ENCODE results near the gene HS3ST3A1.
A peak's percentile ranks its signal among the peaks of the same experiment; 100 is the strongest.
"Not testable (repeated sequence)": the region's sequence is repeated elsewhere in the genome, so short reads cannot be mapped to it uniquely, and the experiment has no call there.

Gene HS3ST3A1

DNA sequence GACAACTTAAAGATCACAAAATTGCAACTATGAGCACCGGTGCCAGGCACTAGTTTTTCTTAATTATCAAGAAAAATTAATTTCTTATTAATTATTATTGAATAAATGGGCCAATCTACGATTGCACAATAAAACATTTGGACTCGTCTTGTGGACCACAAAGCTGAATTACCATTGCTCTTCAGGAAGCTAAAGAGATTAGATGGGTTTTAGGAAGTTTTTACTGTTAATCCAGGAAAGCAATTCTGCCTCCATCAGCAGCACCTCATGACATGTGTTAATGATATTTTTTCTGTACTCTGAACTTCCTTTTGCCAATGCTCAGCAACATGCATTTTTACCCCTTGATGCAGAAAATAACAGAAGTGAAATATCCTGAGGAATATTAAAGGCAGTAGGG is 37.9 kb downstream of the HS3ST3A1 start:
- DNase-seq: no peak
- Mint-ChIP-seq H3K4me3 (no peak overlapping the region), H3K9me3 (no peaks in the 10 kb centered on the region), H3K4me1 (peaks cover 5% of the 10 kb centered on the region), H3K27me3 (no peaks in the 10 kb centered on the region), H3K27ac (no peak overlapping the region)
- ATAC-seq: no peak

DNA sequence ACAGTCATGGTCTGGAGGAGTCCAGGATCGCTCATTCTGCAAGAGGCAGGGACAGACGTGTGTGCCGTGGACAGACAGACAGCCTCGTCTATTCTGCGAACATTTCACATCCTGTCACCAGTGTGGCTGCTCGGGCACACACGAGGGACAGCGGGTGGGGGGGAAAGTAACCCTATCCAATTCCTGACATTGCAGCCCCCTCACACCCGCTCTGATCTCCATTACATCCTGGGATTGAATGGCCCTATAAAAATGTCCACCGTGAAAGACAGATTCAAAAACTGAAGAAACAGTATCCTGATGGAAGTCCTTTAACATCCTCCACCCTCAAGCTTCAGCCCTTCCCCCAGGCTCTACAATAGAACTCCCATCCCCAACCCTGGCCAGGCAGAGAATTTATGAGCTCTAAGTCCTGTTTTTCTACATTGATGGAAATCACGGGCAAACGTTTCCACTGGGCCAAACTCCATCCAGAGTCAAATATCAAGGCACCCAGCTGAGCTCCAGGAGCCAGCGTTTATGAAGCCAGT is 39.4 kb downstream of the HS3ST3A1 start:
- ATAC-seq (no peak), DNase-seq (no peak)
- H3K9me3 Mint-ChIP-seq: no peaks in the 10 kb centered on the region
- peaks cover 5% of the 10 kb centered on the region for H3K4me1 Mint-ChIP-seq
- H3K4me3 Mint-ChIP-seq: no peak overlapping the region
- no peaks in the 10 kb centered on the region for H3K27me3 Mint-ChIP-seq
- H3K27ac Mint-ChIP-seq: peak overlapping the region in 1 of 2 donors; percentile 33

- Mint-ChIP-seq H3K4me1 (peaks cover 5% of the 10 kb centered on the region), H3K4me3 (no peak overlapping the region), H3K27me3 (no peaks in the 10 kb centered on the region), H3K9me3 (no peaks in the 10 kb centered on the region), H3K27ac (no peak overlapping the region)
- DNase-seq (no peak), ATAC-seq (no peak)
Measured at GRCh38 chr17:13561606-13562270, 40.0 kb downstream of the HS3ST3A1 start.

DNA sequence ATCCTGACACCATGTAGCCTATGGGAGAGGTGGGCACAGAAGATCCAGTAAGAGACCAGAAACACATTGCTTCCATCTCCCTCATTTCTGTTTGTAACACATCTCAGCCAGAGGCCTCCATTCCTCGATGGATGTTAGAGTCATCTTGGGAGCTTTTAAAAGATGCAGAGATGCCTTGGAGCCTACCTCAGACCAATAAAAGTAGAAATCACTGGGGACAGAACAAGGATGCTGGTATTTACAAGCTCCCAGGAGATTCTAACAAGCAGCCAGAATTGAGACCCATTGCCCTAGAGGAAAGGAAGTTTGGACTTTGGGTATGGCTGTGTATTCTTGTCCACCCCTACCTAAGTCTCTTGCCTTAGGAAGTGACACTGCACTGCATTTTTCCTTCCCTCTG is 40.8 kb downstream of the HS3ST3A1 start:
- H3K27ac Mint-ChIP-seq: no peak overlapping the region

GRCh38 chr17:13558588-13558987 is 43.1 kb downstream of the HS3ST3A1 start:
- Mint-ChIP-seq H3K4me1 (no peaks in the 10 kb centered on the region), H3K9me3 (no peaks in the 10 kb centered on the region), H3K27ac (no peak overlapping the region), H3K27me3 (peaks cover 7% of the 10 kb centered on the region), H3K4me3 (no peak overlapping the region)
- no peak for DNase-seq
- ATAC-seq: no peak

More for the DNA sequence above, 40.8 kb downstream of the HS3ST3A1 start:
- no peaks in the 10 kb centered on the region for H3K27me3 Mint-ChIP-seq
- no peak for ATAC-seq
- no peaks in the 10 kb centered on the region for H3K4me1 Mint-ChIP-seq
- no peak for DNase-seq
- H3K4me3 Mint-ChIP-seq: no peak overlapping the region
- no peaks in the 10 kb centered on the region for H3K9me3 Mint-ChIP-seq

DNA sequence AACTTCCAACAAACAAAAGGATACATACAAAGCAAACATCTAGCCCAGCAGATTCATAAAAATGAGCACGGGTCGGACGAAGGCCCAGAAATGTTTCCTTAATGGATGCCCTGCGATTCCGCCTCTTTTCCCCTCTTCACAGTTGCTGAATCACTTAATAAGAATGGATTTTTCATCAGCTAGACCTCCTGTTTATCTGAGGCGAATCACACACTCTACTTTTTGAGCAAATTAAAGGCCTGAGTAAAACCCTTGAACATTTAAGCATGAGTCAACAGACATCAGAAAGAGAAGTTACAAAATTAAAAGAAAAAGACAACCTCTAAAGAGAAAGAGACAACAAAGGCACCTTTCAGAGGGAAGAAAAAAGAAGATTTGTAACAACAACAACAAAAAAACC is 44.7 kb downstream of the HS3ST3A1 start:
- Mint-ChIP-seq H3K27me3 (peaks cover 7% of the 10 kb centered on the region), H3K4me1 (no peaks in the 10 kb centered on the region), H3K9me3 (no peaks in the 10 kb centered on the region), H3K27ac (no peak overlapping the region), H3K4me3 (no peak overlapping the region)
- ATAC-seq: no peak
- no peak for DNase-seq

DNA sequence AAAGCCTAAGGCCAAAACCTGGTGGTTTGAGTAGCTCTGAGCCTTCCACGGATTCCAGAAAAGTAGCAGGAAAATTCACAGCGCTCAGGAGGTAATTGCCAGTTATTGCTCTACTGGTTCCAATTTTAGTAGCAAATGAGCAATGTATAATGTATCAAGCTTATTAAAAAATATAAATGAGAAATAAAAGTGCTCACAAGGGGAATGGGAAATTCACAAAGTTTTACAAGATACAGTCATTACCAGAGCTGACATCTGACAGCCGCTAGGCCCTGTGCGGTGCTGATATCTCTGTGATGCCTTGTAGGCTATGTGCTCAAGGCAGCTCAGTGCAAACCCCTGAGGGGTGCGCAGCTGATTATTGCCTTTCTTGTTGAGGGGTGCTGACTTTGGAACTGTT is 47.5 kb downstream of the HS3ST3A1 start:
- Mint-ChIP-seq H3K27ac (no peak overlapping the region), H3K9me3 (peaks cover 7 to 10% of the 10 kb centered on the region in 2 donors), H3K27me3 (peaks cover 19% of the 10 kb centered on the region), H3K4me3 (no peak overlapping the region), H3K4me1 (no peaks in the 10 kb centered on the region)
- DNase-seq: no peak
- ATAC-seq: no peak

DNA sequence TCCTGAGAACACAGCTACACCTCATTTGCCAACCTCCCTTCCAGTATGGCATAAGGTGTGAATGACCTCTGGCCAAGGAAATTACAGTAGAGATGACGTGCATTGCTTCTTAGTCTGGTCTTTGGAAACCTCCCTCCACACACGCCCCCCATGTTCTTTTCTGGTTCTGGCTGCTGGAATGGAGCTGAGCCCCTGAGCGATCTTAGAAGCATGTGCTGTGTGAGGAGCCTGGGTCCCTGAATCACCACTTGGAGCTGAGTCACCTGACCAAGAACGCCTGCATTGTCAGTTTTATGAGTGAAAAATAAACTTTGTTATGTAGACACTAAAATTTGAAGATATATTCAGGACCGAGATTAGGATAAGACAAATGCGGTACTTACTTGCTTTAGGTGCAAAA is 51.4 kb downstream of the HS3ST3A1 start:
- Mint-ChIP-seq H3K27me3 (peaks cover 34% of the 10 kb centered on the region), H3K9me3 (peaks cover 10 to 15% of the 10 kb centered on the region in 2 donors), H3K4me3 (no peak overlapping the region), H3K4me1 (no peaks in the 10 kb centered on the region), H3K27ac (no peak overlapping the region)
- no peak for DNase-seq
- no peak for ATAC-seq

DNA sequence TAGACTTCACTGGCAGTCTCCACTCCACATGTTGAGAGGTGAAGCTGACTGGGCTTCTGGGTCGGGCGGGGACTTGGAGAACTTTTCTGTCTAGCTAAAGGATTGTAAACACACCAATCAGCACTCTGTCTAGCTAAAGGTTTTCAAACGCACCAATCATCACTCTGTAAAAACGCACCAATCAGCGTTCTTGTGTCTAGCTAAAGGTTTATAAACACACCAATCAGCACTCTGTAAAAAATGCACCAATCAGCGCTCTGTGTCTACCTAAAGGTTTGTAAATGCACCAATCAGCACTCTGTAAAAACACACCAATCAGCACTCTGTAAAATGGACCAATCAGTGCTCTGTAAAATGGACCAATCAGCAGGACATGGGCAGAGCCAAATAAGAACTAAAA is 53.2 kb downstream of the HS3ST3A1 start:
- not testable (repeated sequence) for DNase-seq, H3K4me1 Mint-ChIP-seq, H3K27ac Mint-ChIP-seq, ATAC-seq, H3K4me3 Mint-ChIP-seq
- peaks cover 31% of the 10 kb centered on the region for H3K27me3 Mint-ChIP-seq
- peaks cover 10 to 15% of the 10 kb centered on the region in 2 donors for H3K9me3 Mint-ChIP-seq

- H3K27ac Mint-ChIP-seq: no peak overlapping the region
- no peak overlapping the region for H3K4me3 Mint-ChIP-seq
- H3K4me1 Mint-ChIP-seq: no peaks in the 10 kb centered on the region
- peaks cover 36% of the 10 kb centered on the region for H3K27me3 Mint-ChIP-seq
- ATAC-seq (no peak), DNase-seq (no peak)
- H3K9me3 Mint-ChIP-seq: peaks cover 10 to 15% of the 10 kb centered on the region in 2 donors
Measured at GRCh38 chr17:13546851-13547250, 54.9 kb downstream of the HS3ST3A1 start.

DNA sequence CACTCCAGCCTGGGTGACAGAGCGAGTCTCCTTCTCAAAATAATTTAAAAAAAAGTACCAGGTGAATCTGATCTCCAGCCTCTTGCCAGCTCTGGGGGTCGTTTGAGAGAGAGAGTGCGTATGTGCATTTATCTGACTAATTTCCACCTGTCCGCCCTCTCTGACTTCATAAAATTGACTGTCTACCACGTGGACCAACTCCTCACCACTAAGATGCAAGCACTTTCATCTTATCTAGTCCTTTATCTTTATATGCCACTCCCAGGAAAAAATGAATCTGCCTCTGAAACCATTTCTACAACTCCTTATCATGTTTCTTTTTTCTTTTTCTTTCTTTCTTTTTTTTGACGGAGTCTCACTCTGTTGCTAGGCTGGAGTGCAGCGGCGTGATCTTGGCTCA is 55.8 kb downstream of the HS3ST3A1 start:
- H3K4me3 Mint-ChIP-seq: no peak overlapping the region
- no peak for ATAC-seq
- H3K27ac Mint-ChIP-seq: peak overlapping the region in 1 of 2 donors; percentile 5
- no peak for DNase-seq
- peaks cover 42% of the 10 kb centered on the region for H3K27me3 Mint-ChIP-seq
- no peaks in the 10 kb centered on the region for H3K4me1 Mint-ChIP-seq
- H3K9me3 Mint-ChIP-seq: peaks cover 10 to 15% of the 10 kb centered on the region in 2 donors

GRCh38 chr17:13544765-13545164 is 57.0 kb downstream of the HS3ST3A1 start:
- H3K27ac Mint-ChIP-seq: no peak overlapping the region
- no peak for DNase-seq
- no peak overlapping the region for H3K4me3 Mint-ChIP-seq
- H3K27me3 Mint-ChIP-seq: peaks cover 35% of the 10 kb centered on the region
- ATAC-seq: no peak
- no peaks in the 10 kb centered on the region for H3K4me1 Mint-ChIP-seq
- peaks cover 6 to 8% of the 10 kb centered on the region in 2 donors for H3K9me3 Mint-ChIP-seq

DNA sequence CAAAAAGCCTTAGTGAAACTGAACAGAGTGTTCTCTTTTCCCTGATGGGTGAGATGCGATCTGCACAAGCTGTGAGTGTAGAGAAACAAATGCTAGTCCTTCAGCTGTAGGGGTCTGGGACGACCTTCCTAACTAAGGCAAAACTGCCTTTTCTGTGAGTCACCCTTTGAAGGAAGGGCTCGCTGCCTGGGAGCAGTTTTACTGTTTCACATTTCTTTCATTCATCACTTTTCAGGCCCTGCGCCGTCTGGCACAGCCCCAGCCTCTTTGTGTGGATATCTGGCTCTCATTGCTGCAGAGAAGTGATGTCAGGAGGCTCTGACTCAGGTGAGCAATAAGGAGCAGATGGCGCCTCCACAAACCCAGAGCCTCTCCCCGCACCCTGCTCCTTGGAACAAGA is 57.4 kb downstream of the HS3ST3A1 start:
- Mint-ChIP-seq H3K27ac (no peak overlapping the region), H3K4me3 (no peak overlapping the region), H3K27me3 (peaks cover 30% of the 10 kb centered on the region), H3K4me1 (no peaks in the 10 kb centered on the region), H3K9me3 (peaks cover under 1 to 8% of the 10 kb centered on the region in 2 donors)
- no peak for DNase-seq
- ATAC-seq: no peak

- no peaks in the 10 kb centered on the region for H3K9me3 Mint-ChIP-seq
- ATAC-seq (no peak), DNase-seq (no peak)
- H3K4me1 Mint-ChIP-seq: no peaks in the 10 kb centered on the region
- H3K27ac Mint-ChIP-seq: peak overlapping the region in 1 of 2 donors; percentile 19
- peaks cover 18% of the 10 kb centered on the region for H3K27me3 Mint-ChIP-seq
- no peak overlapping the region for H3K4me3 Mint-ChIP-seq
Measured at GRCh38 chr17:13542636-13543035, 59.1 kb downstream of the HS3ST3A1 start.

- H3K27me3 Mint-ChIP-seq: peaks cover 18% of the 10 kb centered on the region
- no peak overlapping the region for H3K4me3 Mint-ChIP-seq
- no peaks in the 10 kb centered on the region for H3K9me3 Mint-ChIP-seq
- no peak overlapping the region for H3K27ac Mint-ChIP-seq
- H3K4me1 Mint-ChIP-seq: no peaks in the 10 kb centered on the region
- no peak for DNase-seq
- no peak for ATAC-seq
Measured at GRCh38 chr17:13541032-13541480, 60.7 kb downstream of the HS3ST3A1 start.

DNA sequence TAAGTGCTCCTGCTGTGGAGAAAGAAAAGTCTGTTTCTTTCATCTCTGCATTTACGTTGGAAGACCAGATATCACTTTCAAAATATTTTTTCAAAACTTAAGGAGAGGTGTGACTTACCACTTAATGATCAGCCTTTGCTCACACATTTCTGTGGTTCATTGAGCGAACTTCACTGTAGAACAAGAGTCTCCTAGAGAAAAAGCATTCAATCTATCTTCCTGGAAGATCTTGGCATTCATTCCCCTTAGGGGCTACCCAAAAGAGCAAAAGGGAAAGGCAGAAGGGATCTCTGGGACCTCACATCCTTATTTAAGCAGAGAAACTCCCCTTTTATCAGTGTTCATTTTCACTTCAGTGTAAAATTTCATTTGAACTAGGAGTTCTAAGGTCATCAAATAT is 61.2 kb downstream of the HS3ST3A1 start:
- no peak for ATAC-seq
- Mint-ChIP-seq H3K4me3 (no peak overlapping the region), H3K9me3 (no peaks in the 10 kb centered on the region), H3K4me1 (no peaks in the 10 kb centered on the region), H3K27me3 (peaks cover 16% of the 10 kb centered on the region), H3K27ac (no peak overlapping the region)
- DNase-seq: no peak

DNA sequence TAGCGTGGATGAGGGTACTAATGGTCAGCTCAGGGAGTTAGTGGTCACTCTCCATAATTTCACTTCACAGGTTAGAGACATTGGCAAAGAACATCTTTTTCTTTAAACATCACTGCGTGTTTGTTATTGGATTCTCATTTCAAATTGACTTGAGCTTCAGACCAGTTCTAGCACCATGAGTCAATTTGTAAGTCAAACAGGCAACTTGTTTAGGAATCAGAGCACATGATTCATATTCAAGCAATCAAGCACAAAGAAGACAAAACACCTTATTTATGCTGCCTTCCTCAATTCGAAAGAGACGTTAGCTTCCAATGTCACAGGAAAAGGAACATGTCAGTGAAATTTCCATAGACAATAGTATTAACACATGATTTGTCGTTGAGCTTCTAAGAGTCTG is 62.3 kb downstream of the HS3ST3A1 start:
- no peak for ATAC-seq
- Mint-ChIP-seq H3K27ac (no peak overlapping the region), H3K27me3 (peaks cover 11% of the 10 kb centered on the region), H3K9me3 (peaks cover 0 to 3% of the 10 kb centered on the region in 2 donors), H3K4me3 (no peak overlapping the region), H3K4me1 (no peaks in the 10 kb centered on the region)
- no peak for DNase-seq
